K562 treated with DMSO at 1 percent for 24 hours (cell line): ENCODE results near the gene FUZ. TPM values are rescaled to one million over a fixed set of nuclear protein-coding genes. Genes with fewer than 3 reads are reported as not detected.

Experiments
- total RNA-seq: library from RNA; unstranded; fragments of 300-600 nt; gene quantifications from 2 replicates; pipeline ENCODE4 v1.2.3, GENCODE V29; 2022; ENCODE audit warnings: low read depth; ENCODE audit not compliant: insufficient read depth

The FUZ gene
- 6.3 and 14.1 TPM in 2 replicates for total RNA-seq

DNA sequence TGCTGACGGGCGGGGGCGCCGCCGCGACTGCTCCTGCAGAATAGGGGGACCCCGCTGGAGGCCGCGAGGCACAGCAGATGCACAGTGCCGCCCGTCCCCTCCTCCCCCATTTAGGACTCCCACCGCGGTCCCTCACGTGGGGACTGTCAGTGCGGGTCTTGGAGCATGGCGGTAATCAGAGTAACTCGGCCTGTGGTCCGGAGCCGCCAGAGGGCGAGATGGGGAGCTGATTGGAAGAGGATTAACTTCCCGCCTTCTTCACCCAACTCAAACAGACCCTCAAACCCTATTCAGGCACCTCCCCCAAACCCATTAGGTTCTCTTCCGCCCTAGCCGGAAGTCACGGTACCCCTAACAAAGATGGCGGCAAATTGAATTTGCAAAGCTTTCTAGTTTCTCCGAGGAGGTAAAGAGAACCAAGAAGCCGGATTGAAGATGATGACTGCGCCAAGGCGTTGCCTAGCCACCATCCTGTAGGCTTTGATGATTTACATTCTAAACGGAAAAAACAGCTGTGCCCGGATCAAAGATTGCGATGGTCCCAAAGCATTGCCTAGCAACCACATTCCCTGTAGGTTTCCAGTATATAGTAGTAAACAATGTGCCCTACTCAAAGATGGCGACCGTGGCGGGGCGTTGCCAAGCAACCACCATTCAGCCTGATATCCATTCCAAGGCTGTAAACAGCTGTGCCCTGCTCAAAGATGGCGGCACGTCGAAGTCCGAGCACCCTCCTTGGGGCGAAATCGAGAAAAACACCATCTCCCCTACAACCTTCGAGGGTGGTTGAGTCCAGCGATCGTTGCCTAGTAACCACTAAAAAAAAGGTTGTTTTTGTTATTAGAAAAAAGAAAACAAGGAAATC is at the start of gene FUZ:
Gene FUZ (minus strand): TSS at position 296 of the 865 bp plus-strand sequence. CDS start 186 bp downstream, at position 110.

DNA sequence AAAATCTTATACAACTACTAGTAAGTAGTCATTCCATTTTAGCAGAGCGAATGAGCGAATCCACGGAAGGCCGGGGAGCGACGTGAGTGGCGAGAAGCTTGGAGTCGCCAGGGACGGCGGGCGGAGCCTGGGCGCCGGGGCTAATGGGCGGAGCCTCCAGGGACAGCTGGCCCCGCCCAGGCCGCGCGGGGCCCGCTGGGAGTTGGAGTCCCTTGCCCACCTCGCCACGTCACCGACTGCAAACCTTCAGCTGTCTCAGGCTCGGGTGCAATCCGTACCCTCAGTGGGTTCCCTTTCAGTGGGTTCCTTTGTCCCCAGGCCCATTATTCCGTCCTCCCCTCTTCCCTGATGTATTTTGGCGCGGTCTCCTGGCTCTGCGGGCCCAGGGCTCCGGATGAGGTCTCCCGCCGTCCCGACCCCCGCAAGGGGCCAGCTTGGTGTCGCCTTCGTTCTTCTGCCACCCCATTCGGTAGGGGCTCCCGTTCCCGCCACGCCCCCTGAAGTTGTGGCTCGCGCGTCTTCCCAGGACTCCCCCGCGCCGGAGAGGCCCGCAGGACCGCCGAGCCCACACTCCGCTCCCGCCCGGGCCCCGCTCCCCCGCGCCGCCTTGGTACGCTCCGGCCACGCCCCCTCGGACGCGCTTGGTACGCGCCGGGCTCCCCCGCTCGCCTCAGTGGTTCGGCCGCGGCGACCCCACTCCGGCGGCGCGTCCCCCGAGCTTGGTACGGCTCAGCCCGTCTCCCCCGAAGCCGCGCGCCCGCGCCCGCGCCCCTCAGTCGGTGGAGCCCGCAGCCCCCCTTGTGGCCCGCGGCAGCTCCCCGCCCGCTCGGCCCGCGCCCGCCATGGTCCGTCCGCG is 37.6 kb upstream of the FUZ start, which contains the start of gene PTOV1:
Gene PTOV1 (plus strand): TSS at position 673 of the 856 bp plus-strand sequence.

DNA sequence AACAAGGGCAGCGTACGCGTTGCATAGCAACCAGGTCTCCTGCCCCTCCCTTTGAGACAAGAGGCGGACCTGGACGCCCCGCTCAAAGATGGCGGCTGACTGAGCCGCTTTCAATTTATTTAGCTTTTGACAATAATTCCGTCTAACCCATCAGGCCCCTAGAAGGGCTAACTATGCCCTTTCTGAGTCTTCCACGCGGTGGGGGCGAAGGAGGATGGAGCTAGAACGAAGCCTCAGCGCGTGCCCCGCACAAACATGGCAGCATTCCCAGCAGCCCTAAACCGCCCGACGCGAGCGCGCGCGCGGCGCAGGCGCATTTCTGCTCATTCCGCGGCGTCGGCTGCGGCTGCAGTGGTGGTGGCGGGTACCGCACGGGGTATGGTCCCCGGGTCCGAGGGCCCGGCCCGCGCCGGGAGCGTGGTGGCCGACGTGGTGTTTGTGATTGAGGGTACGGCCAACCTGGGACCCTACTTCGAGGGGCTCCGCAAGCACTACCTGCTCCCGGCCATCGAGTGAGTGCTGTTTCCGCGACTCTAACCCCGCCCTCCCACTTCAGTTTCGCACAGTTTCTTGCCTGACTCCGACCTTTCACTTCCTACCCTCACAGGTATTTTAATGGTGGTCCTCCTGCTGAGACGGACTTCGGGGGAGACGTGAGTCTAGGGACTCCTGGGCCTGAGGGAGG is 5.0 kb upstream of the FUZ start, which contains the start of gene MED25:
Gene MED25 (plus strand): TSS at position 326 of the 685 bp plus-strand sequence. CDS start 53 bp downstream, at position 379.

DNA sequence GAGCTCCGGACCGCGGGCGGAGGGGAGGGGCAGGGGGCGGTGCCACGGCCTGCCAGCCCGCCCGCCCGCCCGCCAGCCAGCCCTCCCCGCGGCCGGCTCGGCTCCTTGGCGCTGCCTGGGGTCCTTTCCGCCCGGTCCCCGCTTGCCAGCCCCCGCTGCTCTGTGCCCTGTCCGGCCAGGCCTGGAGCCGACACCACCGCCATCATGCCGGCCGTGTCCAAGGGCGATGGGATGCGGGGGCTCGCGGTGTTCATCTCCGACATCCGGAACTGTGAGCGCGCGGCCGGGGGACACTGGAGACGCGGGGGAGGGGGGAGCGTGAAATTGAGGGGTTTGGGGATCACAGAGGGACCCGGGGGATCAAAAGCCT is 46.2 kb downstream of the FUZ start, which contains the start of gene AP2A1:
Gene AP2A1 (plus strand): TSS at position 72 of the 370 bp plus-strand sequence. CDS start 133 bp downstream, at position 205.

GRCh38 chr19:49763230-49763629 is 49.9 kb downstream of the FUZ start, which contains the start of gene TSKS:
Gene TSKS, minus strand, starts transcription at chr19:49763306. Its CDS starts 59 bp downstream, at chr19:49763247.

Other genes starting within 250 kb of the FUZ start
- gene NOSIP, start 232.7 kb downstream of the FUZ start, total RNA-seq: 389 and 390 TPM in 2 replicates
- gene PRRG2, start 232.0 kb downstream of the FUZ start, total RNA-seq: 0.47 and 0.51 TPM in 2 replicates
- 18.3 and 18.5 TPM in 2 replicates for gene PRR12, start 222.1 kb downstream of the FUZ start, total RNA-seq
- 42.8 and 46.4 TPM in 2 replicates for gene RRAS, start 173.1 kb downstream of the FUZ start, total RNA-seq
- gene SCAF1, start 171.1 kb downstream of the FUZ start, total RNA-seq: 76.9 and 81.6 TPM in 2 replicates
- gene IRF3, start 147.4 kb downstream of the FUZ start, total RNA-seq: 116 and 131 TPM in 2 replicates
- 269 and 286 TPM in 2 replicates for gene BCL2L12, start 147.4 kb downstream of the FUZ start, total RNA-seq
- gene PRMT1, start 136.0 kb downstream of the FUZ start, total RNA-seq: 183 and 212 TPM in 2 replicates
- 9.0 and 9.7 TPM in 2 replicates for gene ADM5, start 123.7 kb downstream of the FUZ start, total RNA-seq
- 7.8 and 8.0 TPM in 2 replicates for gene CPT1C, start 122.2 kb downstream of the FUZ start, total RNA-seq
- 5.6 and 8.6 TPM in 2 replicates for gene TSKS, start 50.0 kb downstream of the FUZ start, total RNA-seq
- gene AP2A1, start 46.3 kb downstream of the FUZ start, total RNA-seq: 168 and 176 TPM in 2 replicates
- 94.0 and 104 TPM in 2 replicates for gene MED25, start 5.0 kb upstream of the FUZ start, total RNA-seq
- gene PTOV1, start 37.9 kb upstream of the FUZ start, total RNA-seq: 217 and 237 TPM in 2 replicates
- gene PNKP, start 54.3 kb upstream of the FUZ start, total RNA-seq: 66.3 and 78.1 TPM in 2 replicates
- gene AKT1S1, start 64.1 kb upstream of the FUZ start, total RNA-seq: 52.6 and 60.0 TPM in 2 replicates
- gene TBC1D17, start 64.4 kb upstream of the FUZ start, total RNA-seq: 17.9 and 21.2 TPM in 2 replicates
- 3.1 and 4.1 TPM in 2 replicates for gene IL4I1, start 83.6 kb upstream of the FUZ start, total RNA-seq
- gene ATF5, start 115.9 kb upstream of the FUZ start, total RNA-seq: 973 and 1,076 TPM in 2 replicates
- gene NUP62, start 116.2 kb upstream of the FUZ start, total RNA-seq: 72.0 and 81.7 TPM in 2 replicates
- gene SIGLEC11, start 147.9 kb upstream of the FUZ start, total RNA-seq: not detected in 2 replicates
- 76.5 and 90.4 TPM in 2 replicates for gene VRK3, start 212.1 kb upstream of the FUZ start, total RNA-seq
- gene ZNF473, start 212.7 kb upstream of the FUZ start, total RNA-seq: 7.7 and 9.1 TPM in 2 replicates